Muscle of leg (tissue), 11 donors: ENCODE results near the gene CHTF18. TPM values are rescaled to one million over a fixed set of nuclear protein-coding genes. Genes with fewer than 3 reads are reported as not detected.

Source experiments
- DNase-seq: peaks from one replicate; pipeline ENCODE4 v3.0.0; 2013
- H3K27ac ChIP-seq: one replicate; pipeline ENCODE4 v1.5.1; 2013; ENCODE audit warnings: mild to moderate bottlenecking, low read length, control low read depth
- H3K27me3 ChIP-seq: one replicate; pipeline ENCODE4 v1.6.1; 2013; ENCODE audit warnings: low read length; ENCODE audit not compliant: control insufficient read depth, insufficient read depth
- H3K36me3 ChIP-seq: one replicate; pipeline ENCODE4 v1.6.1; 2013; ENCODE audit warnings: low read length; ENCODE audit not compliant: control insufficient read depth, insufficient read depth
- H3K4me1 ChIP-seq: one replicate; pipeline ENCODE4 v1.6.1; 2013; ENCODE audit warnings: low read length; ENCODE audit not compliant: control insufficient read depth, insufficient read depth
- H3K4me3 ChIP-seq: one replicate; pipeline ENCODE4 v1.5.1; 2013; ENCODE audit warnings: low read length, control low read depth
- H3K9me3 ChIP-seq: replicated peaks from 2 replicates; pipeline ENCODE4 v1.6.1; 2013; ENCODE audit warnings: low read depth, low read length; ENCODE audit not compliant: control insufficient read depth
- WGBS: methylation state at CpG from one replicate; pipeline ENCODE4 v1.1.5; 2013; ENCODE audit warnings: missing lambda C conversion rate; ENCODE audit not compliant: insufficient coverage; 5-methylcytosine and 5-hydroxymethylcytosine counted together
- polyA plus RNA-seq, 8 donors: library from polyadenylated mRNA; unstranded; fragments of 120-200 nt; gene quantifications; one replicate each; pipeline versions ENCODE4 v1.2.1 to v1.2.3, GENCODE V29; 2013; ENCODE audit warnings: inconsistent platforms in 1 of 8, low replicate concordance in 1 of 8; ENCODE audit not compliant: insufficient read length in 8 of 8, insufficient read depth in 1 of 8
- total RNA-seq: library from RNA; stranded (reverse); fragments of 120-200 nt; gene quantifications from one replicate; pipeline ENCODE4 v1.2.4, GENCODE V29; 2013

Gene CHTF18
- total and polyA plus RNA-seq, 9 donors, result 11.5 to 27.1 (median 18.0) TPM

DNA sequence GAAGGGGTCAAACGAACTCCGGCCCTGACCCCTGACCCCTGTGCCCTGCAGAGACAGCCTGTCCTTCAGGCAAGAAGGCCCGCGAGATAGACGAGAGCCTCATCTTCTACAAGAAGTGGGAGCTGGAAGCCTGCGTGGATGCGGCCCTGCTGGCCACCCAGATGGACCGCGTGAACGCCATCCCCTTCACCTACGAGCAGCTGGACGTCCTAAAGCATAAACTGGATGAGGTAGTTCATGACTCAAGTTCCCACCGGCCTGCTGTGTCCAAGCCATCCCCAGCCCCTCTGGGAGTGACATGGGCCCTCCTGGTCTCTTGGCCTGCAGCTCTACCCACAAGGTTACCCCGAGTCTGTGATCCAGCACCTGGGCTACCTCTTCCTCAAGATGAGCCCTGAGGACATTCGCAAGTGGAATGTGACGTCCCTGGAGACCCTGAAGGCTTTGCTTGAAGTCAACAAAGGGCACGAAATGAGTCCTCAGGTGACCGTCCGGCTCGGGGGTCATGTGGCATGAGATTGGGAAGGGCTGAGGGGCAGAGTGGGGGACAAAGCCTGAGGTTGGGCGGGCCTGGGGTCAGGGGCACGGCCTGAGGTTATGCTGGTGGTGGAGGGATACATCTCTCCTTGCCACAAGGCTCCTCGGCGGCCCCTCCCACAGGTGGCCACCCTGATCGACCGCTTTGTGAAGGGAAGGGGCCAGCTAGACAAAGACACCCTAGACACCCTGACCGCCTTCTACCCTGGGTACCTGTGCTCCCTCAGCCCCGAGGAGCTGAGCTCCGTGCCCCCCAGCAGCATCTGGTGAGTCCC lies 22.2 kb upstream of the CHTF18 start:
- peaks cover 5% of the 10 kb centered on the region for H3K4me1 ChIP-seq
- 80% methylated on average over 23 of the region's 29 CpGs for WGBS
- no peaks in the 10 kb centered on the region for H3K9me3 ChIP-seq
- DNase-seq, result no peak
- no peak overlapping the region for H3K27ac ChIP-seq
- H3K27me3 ChIP-seq, result peaks cover 7% of the 10 kb centered on the region
- H3K4me3 ChIP-seq, result no peak overlapping the region
- no peaks in the 10 kb centered on the region for H3K36me3 ChIP-seq

DNA sequence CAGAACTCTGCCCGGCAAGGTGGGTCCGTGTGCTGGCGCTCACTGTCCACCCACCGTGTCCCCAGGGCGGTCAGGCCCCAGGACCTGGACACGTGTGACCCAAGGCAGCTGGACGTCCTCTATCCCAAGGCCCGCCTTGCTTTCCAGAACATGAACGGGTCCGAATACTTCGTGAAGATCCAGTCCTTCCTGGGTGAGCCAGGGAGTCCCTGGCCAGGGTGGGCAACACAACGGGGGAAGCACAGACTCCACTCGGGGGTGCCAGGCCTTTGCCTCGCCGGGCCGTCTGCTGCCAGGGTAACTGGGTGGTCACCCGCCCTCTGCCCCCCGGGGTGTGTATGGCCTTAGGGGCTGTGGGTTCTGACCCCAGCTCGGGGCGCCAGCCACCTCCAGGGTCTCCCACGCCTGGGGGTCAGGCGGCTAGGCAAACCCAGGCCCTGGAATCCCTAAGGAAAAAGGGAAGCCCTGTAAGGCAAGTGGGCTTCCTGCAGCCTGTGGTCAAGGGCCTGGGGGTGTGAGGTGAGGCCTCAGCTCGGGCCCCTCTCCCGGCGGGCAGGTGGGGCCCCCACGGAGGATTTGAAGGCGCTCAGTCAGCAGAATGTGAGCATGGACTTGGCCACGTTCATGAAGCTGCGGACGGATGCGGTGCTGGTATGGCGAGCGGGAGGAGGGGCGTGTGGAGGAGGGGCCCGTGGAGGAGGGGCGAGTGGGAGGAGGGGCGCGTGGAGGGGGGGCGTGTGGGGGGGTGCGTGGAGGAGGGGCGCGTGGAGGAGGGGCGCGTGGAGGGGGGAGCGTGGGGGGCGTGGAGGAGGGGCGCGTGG lies 21.4 kb upstream of the CHTF18 start:
- Histone ChIP-seq H3K27me3 (peaks cover 7% of the 10 kb centered on the region), H3K4me1 (peaks cover 5% of the 10 kb centered on the region), H3K9me3 (no peaks in the 10 kb centered on the region), H3K36me3 (no peaks in the 10 kb centered on the region), H3K4me3 (no peak overlapping the region), H3K27ac (no peak overlapping the region)
- WGBS, result 47% methylated on average over 28 of the region's 48 CpGs
- DNase-seq, result no peak

- Histone ChIP-seq H3K9me3 (no peaks in the 10 kb centered on the region), H3K27me3 (peaks cover 7% of the 10 kb centered on the region), H3K27ac (no peak overlapping the region), H3K36me3 (no peaks in the 10 kb centered on the region), H3K4me3 (no peak overlapping the region), H3K4me1 (peaks cover 5% of the 10 kb centered on the region)
- WGBS, result 24% methylated on average over 5 of the region's 38 CpGs
- no peak for DNase-seq
These were observed 20.6 kb upstream of the CHTF18 start for GRCh38 chr16:767743-768235.

- no peak for DNase-seq
- Histone ChIP-seq H3K9me3 (no peaks in the 10 kb centered on the region), H3K27me3 (peaks cover 5% of the 10 kb centered on the region), H3K36me3 (no peaks in the 10 kb centered on the region), H3K4me1 (peaks cover 5% of the 10 kb centered on the region), H3K4me3 (no peak overlapping the region), H3K27ac (no peak overlapping the region)
- 54% methylated on average over 21 of the region's 21 CpGs for WGBS
These were observed 20.0 kb upstream of the CHTF18 start for GRCh38 chr16:768428-768827.

DNA sequence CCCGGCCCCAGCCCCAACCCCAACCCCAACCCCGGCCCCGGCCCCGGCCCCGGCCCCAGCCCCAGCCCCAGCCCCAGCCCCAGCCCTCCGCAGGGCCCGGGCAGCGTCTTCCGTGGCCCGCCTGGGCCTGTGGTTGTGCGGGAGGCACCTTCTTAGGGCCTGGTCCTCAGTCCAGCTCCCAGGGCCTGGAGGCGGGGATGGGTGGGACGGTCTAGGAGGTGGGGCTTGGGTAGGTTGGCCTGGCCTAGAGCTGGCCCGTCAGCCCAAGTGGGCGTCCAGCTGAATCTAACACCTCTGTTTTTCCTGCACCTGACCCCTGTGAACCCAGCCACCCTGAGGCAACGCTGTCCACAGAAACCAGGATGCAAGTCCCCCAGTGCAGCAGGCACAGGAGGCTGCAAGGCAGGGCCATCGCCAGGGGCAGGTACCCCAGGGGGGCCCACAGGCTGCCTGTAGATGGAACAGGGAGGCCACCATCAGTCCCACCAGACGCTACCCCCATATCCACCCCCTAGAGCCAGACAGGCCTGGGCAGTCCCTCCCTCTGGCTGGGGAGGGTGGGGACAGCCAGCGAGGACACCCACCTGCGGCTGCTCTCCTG lies 19.1 kb upstream of the CHTF18 start:
- Histone ChIP-seq H3K36me3 (no peaks in the 10 kb centered on the region), H3K9me3 (no peaks in the 10 kb centered on the region), H3K27ac (no peak overlapping the region), H3K4me1 (peaks cover 5% of the 10 kb centered on the region), H3K4me3 (no peak overlapping the region), H3K27me3 (peaks cover 5% of the 10 kb centered on the region)
- no peak for DNase-seq
- WGBS, result 26% methylated on average over 6 of the region's 20 CpGs

- Histone ChIP-seq H3K27ac (no peak overlapping the region), H3K27me3 (peaks cover 5% of the 10 kb centered on the region), H3K4me1 (peaks cover 5% of the 10 kb centered on the region), H3K4me3 (no peak overlapping the region), H3K36me3 (no peaks in the 10 kb centered on the region), H3K9me3 (no peaks in the 10 kb centered on the region)
- DNase-seq, result no peak
- 59% methylated on average over 17 of the region's 19 CpGs for WGBS
These were observed 18.5 kb upstream of the CHTF18 start for GRCh38 chr16:769934-770333.

DNA sequence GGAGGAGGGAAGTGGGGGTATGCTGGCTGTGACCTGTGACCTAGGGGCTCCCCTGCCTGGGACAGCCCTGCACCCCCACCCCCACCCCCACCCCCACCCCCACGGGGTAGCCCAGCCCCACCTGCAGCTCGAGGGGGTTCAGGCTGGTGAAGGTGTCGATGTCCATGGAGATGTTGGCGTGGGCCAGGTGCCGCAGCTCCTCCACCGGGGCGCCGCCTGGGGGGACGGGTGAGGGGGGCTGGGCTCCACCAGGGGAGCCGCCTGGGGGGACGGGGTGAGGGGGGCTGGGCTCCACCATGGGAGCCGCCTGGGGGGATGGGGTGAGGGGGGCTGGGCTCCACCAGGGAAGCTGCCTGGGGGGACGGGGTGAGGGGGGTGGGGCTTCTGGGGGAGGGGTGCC lies 18.0 kb upstream of the CHTF18 start:
- Histone ChIP-seq H3K36me3 (no peaks in the 10 kb centered on the region), H3K27me3 (peaks cover 5% of the 10 kb centered on the region), H3K27ac (no peak overlapping the region), H3K4me3 (no peak overlapping the region), H3K4me1 (peaks cover 5% of the 10 kb centered on the region), H3K9me3 (no peaks in the 10 kb centered on the region)
- no peak for DNase-seq
- 40% methylated on average over 1 of the region's 13 CpGs for WGBS

DNA sequence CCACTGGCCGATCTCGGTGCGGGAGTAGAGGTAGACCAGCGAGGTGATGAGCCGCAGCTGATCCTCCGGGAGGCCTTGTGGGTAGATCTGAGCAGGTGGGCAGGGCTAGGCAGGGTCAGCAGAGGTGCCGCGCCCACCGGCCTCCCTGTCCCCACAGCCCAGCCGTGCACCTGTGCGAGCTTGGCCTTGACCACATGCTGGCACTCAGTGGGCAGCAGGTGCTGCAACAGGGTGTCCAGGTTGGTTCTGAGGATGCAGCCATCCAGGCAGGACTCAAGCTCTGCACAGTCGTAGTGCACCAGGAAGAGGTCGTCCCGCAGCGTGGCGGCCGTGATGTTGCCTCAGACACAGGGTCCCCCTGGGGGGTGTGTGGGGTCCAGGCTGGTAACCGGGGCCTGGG lies 15.5 kb upstream of the CHTF18 start:
- Histone ChIP-seq H3K36me3 (no peaks in the 10 kb centered on the region), H3K27me3 (peaks cover 8% of the 10 kb centered on the region), H3K4me3 (no peak overlapping the region), H3K4me1 (peaks cover 5% of the 10 kb centered on the region), H3K9me3 (no peaks in the 10 kb centered on the region), H3K27ac (no peak overlapping the region)
- DNase-seq, result no peak
- WGBS, result 84% methylated on average over 15 of the region's 18 CpGs

- no peak overlapping the region for H3K4me3 ChIP-seq
- no peak for DNase-seq
- H3K9me3 ChIP-seq, result no peaks in the 10 kb centered on the region
- H3K36me3 ChIP-seq, result no peaks in the 10 kb centered on the region
- H3K4me1 ChIP-seq, result peaks cover 4% of the 10 kb centered on the region
- H3K27me3 ChIP-seq, result peaks cover 9% of the 10 kb centered on the region
- WGBS, result 75% methylated on average over 35 of the region's 46 CpGs
- H3K27ac ChIP-seq, result no peak overlapping the region
These were observed 14.1 kb upstream of the CHTF18 start for GRCh38 chr16:774086-775001.
